OCI-M1 (cell line): ENCODE measurements around the gene CACNA1C.

Experiments
- DNase-seq: peaks from one replicate; lab custom pipeline; 2025; lab: John Stamatoyannopoulos, UW

The CACNA1C gene

GRCh38 chr12:2364631-2365051 is 311.9 kb downstream of the CACNA1C start:
- DNase-seq = peak; percentile 15

GRCh38 chr12:2366711-2367110 is 313.9 kb downstream of the CACNA1C start:
- no peak for DNase-seq

GRCh38 chr12:2372178-2372577 is 319.4 kb downstream of the CACNA1C start:
- no peak for DNase-seq

- no peak for DNase-seq
These were observed 319.9 kb downstream of the CACNA1C start for GRCh38 chr12:2372735-2373134.

- no peak for DNase-seq
These were observed 320.5 kb downstream of the CACNA1C start for GRCh38 chr12:2373307-2373706.

- DNase-seq = no peak
These were observed 321.5 kb downstream of the CACNA1C start for GRCh38 chr12:2374092-2374906.

- DNase-seq = no peak
These were observed 323.1 kb downstream of the CACNA1C start for GRCh38 chr12:2375871-2376270.

- DNase-seq = no peak
These were observed 324.3 kb downstream of the CACNA1C start for GRCh38 chr12:2376908-2377657.

GRCh38 chr12:2378835-2379330 is 326.1 kb downstream of the CACNA1C start:
- DNase-seq = no peak

- no peak for DNase-seq
These were observed 328.2 kb downstream of the CACNA1C start for GRCh38 chr12:2380946-2381345.

GRCh38 chr12:2382370-2383155 is 329.8 kb downstream of the CACNA1C start:
- DNase-seq = peak; percentile 18

- no peak for DNase-seq
These were observed 330.7 kb downstream of the CACNA1C start for GRCh38 chr12:2383325-2384028.

GRCh38 chr12:2384029-2384386 is 331.2 kb downstream of the CACNA1C start:
- DNase-seq = no peak

GRCh38 chr12:2384533-2385351 is 332.0 kb downstream of the CACNA1C start:
- no peak for DNase-seq

- no peak for DNase-seq
These were observed 332.7 kb downstream of the CACNA1C start for GRCh38 chr12:2385529-2385928.

GRCh38 chr12:2386566-2386965 is 333.8 kb downstream of the CACNA1C start:
- no peak for DNase-seq

- no peak for DNase-seq
These were observed 334.5 kb downstream of the CACNA1C start for GRCh38 chr12:2387103-2387834.

GRCh38 chr12:2389079-2389790 is 336.4 kb downstream of the CACNA1C start:
- DNase-seq = no peak

GRCh38 chr12:2390133-2390532 is 337.3 kb downstream of the CACNA1C start:
- no peak for DNase-seq
